Activated naive CD8-positive, alpha-beta T cell treated with anti-CD3 and anti-CD28 coated beads, Interleukin-2, amount 50 U/mL, for 16 hours (primary cell): ENCODE data around the gene TSPAN9.
A peak's percentile ranks its signal among the peaks of the same experiment; 100 is the strongest.
"Not testable (repeated sequence)": the region's sequence is repeated elsewhere in the genome, so short reads cannot be mapped to it uniquely, and the experiment has no call there.

Source experiments
- DNase-seq: peaks from one replicate; pipeline ENCODE4 v3.0.0-alpha.2; 2020; ENCODE audit warnings: low read depth, low spot score

Gene TSPAN9

GRCh38 chr12:3044141-3044630 lies 33.0 kb upstream of the TSPAN9 start:
- DNase-seq, result no peak

GRCh38 chr12:3045494-3045893 lies 31.7 kb upstream of the TSPAN9 start:
- DNase-seq, result no peak

- no peak for DNase-seq
Observed at GRCh38 chr12:3045989-3046388, 31.2 kb upstream of the TSPAN9 start.

GRCh38 chr12:3046441-3047200 lies 30.6 kb upstream of the TSPAN9 start:
- no peak for DNase-seq

GRCh38 chr12:3047961-3048360 lies 29.2 kb upstream of the TSPAN9 start:
- DNase-seq, result no peak

- no peak for DNase-seq
Observed at GRCh38 chr12:3048540-3048939, 28.6 kb upstream of the TSPAN9 start.

GRCh38 chr12:3049176-3049575 lies 28.0 kb upstream of the TSPAN9 start:
- DNase-seq, result no peak

- DNase-seq, result no peak
Observed at GRCh38 chr12:3049611-3050249, 27.4 kb upstream of the TSPAN9 start.

- no peak for DNase-seq
Observed at GRCh38 chr12:3054374-3054773, 22.8 kb upstream of the TSPAN9 start.

GRCh38 chr12:3055026-3055703 lies 22.0 kb upstream of the TSPAN9 start:
- DNase-seq, result no peak

- no peak for DNase-seq
Observed at GRCh38 chr12:3055704-3056467, 21.3 kb upstream of the TSPAN9 start.

GRCh38 chr12:3061059-3061458 lies 16.1 kb upstream of the TSPAN9 start:
- DNase-seq, result no peak

GRCh38 chr12:3061501-3062215 lies 15.5 kb upstream of the TSPAN9 start:
- DNase-seq, result no peak

- DNase-seq, result no peak
Observed at GRCh38 chr12:3065300-3065699, 11.9 kb upstream of the TSPAN9 start.

- DNase-seq, result not testable (repeated sequence)
Observed at GRCh38 chr12:3065846-3066245, 11.3 kb upstream of the TSPAN9 start.

- no peak for DNase-seq
Observed at GRCh38 chr12:3069714-3070113, 7.5 kb upstream of the TSPAN9 start.

- no peak for DNase-seq
Observed at GRCh38 chr12:3071107-3071506, 6.1 kb upstream of the TSPAN9 start.

GRCh38 chr12:3071710-3072109 lies 5.5 kb upstream of the TSPAN9 start:
- no peak for DNase-seq

GRCh38 chr12:3073438-3074250 lies 3.5 kb upstream of the TSPAN9 start:
- peak; percentile 67 for DNase-seq

GRCh38 chr12:3075315-3075714 lies 1.9 kb upstream of the TSPAN9 start:
- no peak for DNase-seq
